Right lobe of liver (tissue), 6 donors: ENCODE results near the gene STK35. TPM values are rescaled to one million over a fixed set of nuclear protein-coding genes. Genes with fewer than 3 reads are reported as not detected.
A peak's percentile ranks its signal among the peaks of the same experiment; 100 is the strongest.

Experiments used
- ATAC-seq, 4 donors: fragments of 200-7000 bp; cut with Tn5 transposase; one replicate each; pipeline ENCODE4 v1.9.1; 2020; ENCODE audit warnings: mild to moderate bottlenecking in 4 of 4, moderate library complexity in 4 of 4
- DNase-seq, 3 donors: peaks; one replicate each; pipeline ENCODE4 v3.0.0-alpha.2; 2020
- H3K27ac ChIP-seq, 3 donors: fragments of 200-600 bp; one replicate each; pipeline ENCODE4 v1.8.0; 2022
- H3K27me3 ChIP-seq, 2 donors: fragments of 200-600 bp; one replicate each; pipeline ENCODE4 v1.8.0; 2022
- H3K36me3 ChIP-seq, 4 donors: fragments of 200-600 bp; sonication (generic) in 1 of 4; one replicate each; pipeline versions ENCODE4 v1.5.1 to v1.8.0; 2017 to 2022; ENCODE audit warnings: control low read depth in 1 of 4
- H3K4me1 ChIP-seq, 4 donors: fragments of 200-600 bp; sonication (generic) in 1 of 4; one replicate each; pipeline versions ENCODE4 v1.5.1 to v1.8.0; 2017 to 2022; ENCODE audit warnings: control low read depth in 1 of 4
- H3K4me3 ChIP-seq, 3 donors: fragments of 200-600 bp; one replicate each; pipeline ENCODE4 v1.8.0; 2022
- H3K9me3 ChIP-seq, 4 donors: fragments of 200-600 bp; sonication (generic) in 1 of 4; one replicate each; pipeline versions ENCODE4 v1.5.1 to v1.8.0; 2017 to 2022; ENCODE audit warnings: control low read depth in 1 of 4
- POLR2A ChIP-seq: fragments of 450-650 bp; IDR thresholded peaks from one replicate; pipeline ENCODE4 v1.6.1; 2017; ENCODE audit warnings: antibody characterized with exemption, mild to moderate bottlenecking
- WGBS: methylation state at CpG from one replicate; pipeline ENCODE4 v1.1.6; 2018; ENCODE audit warnings: low coverage, low lambda C conversion rate; ENCODE audit not compliant: insufficient coverage; ENCODE audit errors: missing lambda C conversion rate; 5-methylcytosine and 5-hydroxymethylcytosine counted together
- intact Hi-C, 2 donors: fragments of 100-400 bp; cut with DNase I; formaldehyde crosslinking; loops; one replicate each; pipeline versions ENCODE4 v1.11.2 to v1.14.1; 2022
- long read RNA-seq: library from polyadenylated mRNA; unstranded; transcript quantifications from one replicate; pipeline ENCODE4 v2.0.0, GENCODE V29; 2019
- total RNA-seq, 6 experiments: library from RNA; depleted of rRNA in 2 of 6; stranded (reverse); fragments of >200 nt in 2 of 6; fragmentation: NEBNext Ultra II Directional in 3 of 6; extraction: Animal tissue kit (Norgen Biotek cat#: 25700) in 3 of 6; gene quantifications; one replicate each; pipeline versions ENCODE4 v1.1.0 to v1.2.4, GENCODE V29; 2016 to 2023
- TF ChIP-seq, protein P1 (sequence below), 4 donors: fragments of 200-600 bp in 3 of 4; fragments of 450-650 bp in 1 of 4; IDR thresholded peaks; one replicate each; pipeline versions ENCODE4 v1.5.1 to v1.8.0; 2016 to 2022; ENCODE audit warnings: antibody characterized with exemption in 4 of 4, mild to moderate bottlenecking in 2 of 4
- donor health status: DM: no; HTN: yes; CAD: no.
- donor health status: DM: no; HTN: no; CAD: no.
- donor health status: DM: no; HTN: no; CAD: no.
- donor health status: DM: no; HTN: yes; CAD: no.
- donor health status: DM: no; HTN: yes; CAD: no.

STK35 gene
- 10 to 100 TPM in 2 of 6 experiments, 1 to 10 TPM in 4; 6.0 to 12.7 (median 7.2) TPM for total RNA-seq
- long read RNA-seq, partial matches to known transcripts = 0 of 2 reads
- long read RNA-seq, other reads (novel, unspliced or antisense) = 2 of 2 reads

GRCh38 chr20:2101057-2101864, at the start of gene STK35:
Gene STK35 (plus strand): TSS chr20:2101827. CDS start chr20:2101882, 55 bp downstream.
- ATAC-seq (peak; percentile 72 to 88 (median 82)), DNase-seq (peak in 1 of 3 donors; percentile 92)
- no peaks in the 10 kb centered on the region for H3K27me3 ChIP-seq
- no peaks in the 10 kb centered on the region for H3K9me3 ChIP-seq
- intact Hi-C loops = no loop called here
- 1% methylated on average over 29 of the region's 32 CpGs for WGBS
- peaks cover 0 to 4% (median 0%) of the 10 kb centered on the region in 4 donors for H3K36me3 ChIP-seq
- peak within 1 kb of the TSS; percentile 100 for H3K27ac ChIP-seq
- peak within 1 kb of the TSS; percentile 81 to 94 (median 92) for H3K4me3 ChIP-seq
- TF ChIP-seq POLR2A = no peak
- TF ChIP-seq, protein P1, sequence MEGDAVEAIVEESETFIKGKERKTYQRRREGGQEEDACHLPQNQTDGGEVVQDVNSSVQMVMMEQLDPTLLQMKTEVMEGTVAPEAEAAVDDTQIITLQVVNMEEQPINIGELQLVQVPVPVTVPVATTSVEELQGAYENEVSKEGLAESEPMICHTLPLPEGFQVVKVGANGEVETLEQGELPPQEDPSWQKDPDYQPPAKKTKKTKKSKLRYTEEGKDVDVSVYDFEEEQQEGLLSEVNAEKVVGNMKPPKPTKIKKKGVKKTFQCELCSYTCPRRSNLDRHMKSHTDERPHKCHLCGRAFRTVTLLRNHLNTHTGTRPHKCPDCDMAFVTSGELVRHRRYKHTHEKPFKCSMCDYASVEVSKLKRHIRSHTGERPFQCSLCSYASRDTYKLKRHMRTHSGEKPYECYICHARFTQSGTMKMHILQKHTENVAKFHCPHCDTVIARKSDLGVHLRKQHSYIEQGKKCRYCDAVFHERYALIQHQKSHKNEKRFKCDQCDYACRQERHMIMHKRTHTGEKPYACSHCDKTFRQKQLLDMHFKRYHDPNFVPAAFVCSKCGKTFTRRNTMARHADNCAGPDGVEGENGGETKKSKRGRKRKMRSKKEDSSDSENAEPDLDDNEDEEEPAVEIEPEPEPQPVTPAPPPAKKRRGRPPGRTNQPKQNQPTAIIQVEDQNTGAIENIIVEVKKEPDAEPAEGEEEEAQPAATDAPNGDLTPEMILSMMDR (IDR thresholded peaks at IDR 0.05) = no peak
- H3K4me1 ChIP-seq = peaks cover 0 to 28% (median 10%) of the 10 kb centered on the region in 4 donors

- Histone ChIP-seq H3K9me3 (no peaks in the 10 kb centered on the region), H3K4me1 (no peaks in the 10 kb centered on the region), H3K4me3 (no peak overlapping the region), H3K27ac (no peak overlapping the region), H3K27me3 (no peaks in the 10 kb centered on the region), H3K36me3 (no peaks in the 10 kb centered on the region)
- TF ChIP-seq, protein P1 (IDR thresholded peaks at IDR 0.05) = no peak
- no peak for TF ChIP-seq POLR2A
- intact Hi-C loops = no loop called here
- no peak for ATAC-seq
- DNase-seq = no peak
- WGBS = 13% methylated on average over 2 of the region's 2 CpGs
Observed at GRCh38 chr20:2051946-2052345, 49.7 kb upstream of the STK35 start.

GRCh38 chr20:2052741-2053140, 48.9 kb upstream of the STK35 start:
- H3K4me3 ChIP-seq = no peak overlapping the region
- H3K27me3 ChIP-seq = no peaks in the 10 kb centered on the region
- WGBS = 67% methylated on average over 1 of the region's 1 CpG
- DNase-seq (no peak), ATAC-seq (no peak)
- no peaks in the 10 kb centered on the region for H3K36me3 ChIP-seq
- no peaks in the 10 kb centered on the region for H3K9me3 ChIP-seq
- no peaks in the 10 kb centered on the region for H3K4me1 ChIP-seq
- intact Hi-C loops = no loop called here
- H3K27ac ChIP-seq = no peak overlapping the region
- no peak for TF ChIP-seq POLR2A

DNA sequence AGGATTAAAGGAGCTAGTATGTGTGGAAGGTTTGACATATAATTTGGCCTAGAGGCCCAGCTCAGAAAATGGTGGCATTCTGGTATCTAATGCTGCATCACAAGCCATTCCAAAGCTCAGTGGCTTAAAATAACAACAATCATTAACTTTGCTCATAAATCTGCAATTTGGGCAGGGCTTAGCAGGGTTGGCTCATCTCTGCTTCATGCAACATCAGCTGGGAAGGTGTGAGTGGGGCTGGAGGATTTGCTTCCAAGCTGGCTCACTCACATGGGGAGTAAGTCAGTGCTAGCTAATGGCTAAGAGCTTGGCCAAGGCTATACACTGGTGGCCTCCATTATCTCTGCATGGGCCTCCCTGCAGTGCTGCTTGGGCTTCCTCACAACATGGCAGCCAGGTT, 48.0 kb upstream of the STK35 start:
- Histone ChIP-seq H3K36me3 (no peaks in the 10 kb centered on the region), H3K27ac (no peak overlapping the region), H3K4me1 (no peaks in the 10 kb centered on the region), H3K9me3 (no peaks in the 10 kb centered on the region), H3K4me3 (no peak overlapping the region), H3K27me3 (no peaks in the 10 kb centered on the region)
- ATAC-seq (no peak), DNase-seq (no peak)
- intact Hi-C loops = no loop called here
- TF ChIP-seq POLR2A = no peak
- TF ChIP-seq, protein P1 (IDR thresholded peaks at IDR 0.05) = no peak

DNA sequence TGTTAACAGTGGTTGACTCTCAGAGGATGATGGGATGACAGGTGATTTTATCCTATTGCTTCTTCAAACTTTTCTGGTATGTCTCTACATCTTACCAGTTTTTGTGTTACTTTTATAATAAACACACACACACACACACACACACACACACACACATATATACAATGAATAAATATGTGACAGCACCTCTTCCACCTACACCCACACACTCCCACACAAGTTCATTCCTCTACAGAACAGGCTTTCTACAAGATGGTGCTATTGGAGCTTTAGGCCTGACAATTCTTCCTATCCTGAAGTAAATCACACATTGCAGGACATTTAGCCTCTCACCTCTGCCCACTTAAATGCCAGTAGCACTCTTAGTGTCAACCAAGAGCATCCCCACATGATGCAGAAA, 46.7 kb upstream of the STK35 start:
- no peaks in the 10 kb centered on the region for H3K4me1 ChIP-seq
- intact Hi-C loops = no loop called here
- ATAC-seq = no peak
- H3K4me3 ChIP-seq = no peak overlapping the region
- no peak overlapping the region for H3K27ac ChIP-seq
- no peaks in the 10 kb centered on the region for H3K9me3 ChIP-seq
- no peaks in the 10 kb centered on the region for H3K36me3 ChIP-seq
- H3K27me3 ChIP-seq = no peaks in the 10 kb centered on the region
- no peak for TF ChIP-seq POLR2A
- TF ChIP-seq, protein P1 (IDR thresholded peaks at IDR 0.05) = no peak
- no peak for DNase-seq
